HepG2 (cell line): ENCODE measurements around the gene OR1I1. TPM values are rescaled to one million over a fixed set of nuclear protein-coding genes. Genes with fewer than 3 reads are reported as not detected.

Experiments
- ATAC-seq: fragments of 200-7000 bp; cut with Tn5 transposase; 3 replicates; pipeline ENCODE4 v1.9.1; 2020; ENCODE audit warnings: mild to moderate bottlenecking, moderate library complexity
- BruUV-seq: library from RNA; stranded (reverse); fragments of 400-500 nt; replicated peaks from 2 replicates; lab custom pipeline; 2021; lab: Mats Ljungman, UMichigan
- CTCF ChIA-PET: fragments of 300-600 bp; formaldehyde crosslinking; extraction: SDS; loops from one replicate; lab custom pipeline; 2021; ENCODE audit warnings: low total read pairs, inconsistent platforms, low intra/inter-chr PET ratio; lab: Yijun Ruan, JAX
- POLR2A ChIA-PET: fragments of 350-600 bp; sonication (Branson Sonifier 250); formaldehyde crosslinking; loops from one replicate; lab custom pipeline; 2020; ENCODE audit warnings: antibody characterized with exemption, inconsistent platforms; lab: Yijun Ruan, JAX
- DNase-seq: peaks from one replicate; pipeline ENCODE4 v3.0.0-alpha.2; 2015; ENCODE audit warnings: low spot score
- FAIRE-seq: peaks from 3 replicates; lab custom pipeline; 2011; peaks lifted over from hg19 to GRCh38; lab: Jason Lieb, UNC
- H2AFZ ChIP-seq: one replicate; pipeline ENCODE4 v1.6.1; 2011; ENCODE audit warnings: low read length, inconsistent platforms
- H3K27ac ChIP-seq: fragments of 300-600 bp; 3 replicates; pipeline ENCODE4 v1.8.0; 2011; ENCODE audit warnings: mixed run types, mild to moderate bottlenecking, mixed read lengths, low read length, inconsistent platforms; ENCODE audit not compliant: insufficient read depth; ENCODE audit errors: extremely low read length
- H3K27me3 ChIP-seq, 2 experiments: fragments of 200-600 bp in 1 of 2; 2 replicates in 1 of 2; 3 replicates in 1 of 2; pipeline versions ENCODE4 v1.6.0 to v1.8.0; 2011; ENCODE audit warnings: low read length in 2 of 2, mild to moderate bottlenecking in 2 of 2, moderate library complexity in 2 of 2, inconsistent platforms in 1 of 2; ENCODE audit not compliant: insufficient read depth in 2 of 2, control insufficient read depth in 1 of 2
- H3K36me3 ChIP-seq, 2 experiments: fragments of 200-600 bp in 1 of 2; replicated peaks in 1 of 2; 2 replicates in 1 of 2; 3 replicates in 1 of 2; pipeline versions ENCODE4 v1.5.1 to v1.8.0; 2011; ENCODE audit warnings: low read length in 2 of 2, inconsistent platforms in 1 of 2; ENCODE audit not compliant: insufficient read depth in 2 of 2, control insufficient read depth in 1 of 2
- H3K4me1 ChIP-seq: 2 replicates; pipeline ENCODE4 v1.5.1; 2012; ENCODE audit warnings: low read length, inconsistent platforms; ENCODE audit not compliant: insufficient read depth
- H3K4me2 ChIP-seq: 2 replicates; pipeline ENCODE4 v1.6.0; 2011; ENCODE audit warnings: low read depth, low read length, inconsistent platforms
- H3K4me3 ChIP-seq, 3 experiments: fragments of 200-600 bp in 1 of 3; sonication (generic), shearing (Covaris generic) in 1 of 3; replicated peaks in 1 of 3; 2 replicates each; pipeline ENCODE4 v1.5.1; 2011 to 2016; ENCODE audit warnings: low read length in 3 of 3, inconsistent platforms in 2 of 3, low read depth in 2 of 3, mild to moderate bottlenecking in 2 of 3, control low read depth in 1 of 3, mixed read lengths in 1 of 3; ENCODE audit not compliant: insufficient read depth in 1 of 3
- H3K79me2 ChIP-seq: one replicate; pipeline ENCODE4 v1.6.1; 2011; ENCODE audit warnings: low read length, inconsistent platforms; ENCODE audit not compliant: insufficient read depth
- H3K9ac ChIP-seq: 2 replicates; pipeline ENCODE4 v1.6.0; 2011; ENCODE audit warnings: mild to moderate bottlenecking, low read depth, low read length, inconsistent platforms; ENCODE audit not compliant: insufficient read depth
- H3K9me3 ChIP-seq: 2 replicates; pipeline ENCODE4 v1.5.1; 2012; ENCODE audit warnings: mild to moderate bottlenecking, low read length
- H4K20me1 ChIP-seq: 2 replicates; pipeline ENCODE4 v1.6.0; 2011; ENCODE audit warnings: inconsistent platforms, mild to moderate bottlenecking, low read length, moderate library complexity; ENCODE audit not compliant: insufficient read depth
- EZH2 ChIP-seq: conservative IDR thresholded peaks from 2 replicates; pipeline ENCODE4 v1.6.1; 2012; ENCODE audit warnings: mild to moderate bottlenecking, low read depth, low read length, moderate library complexity
- GATAD2A ChIP-seq: IDR thresholded peaks from 2 replicates; pipeline ENCODE4 v1.6.1; 2016
- MAFG ChIP-seq: sonication (generic); formaldehyde crosslinking; IDR thresholded peaks from 2 replicates; pipeline ENCODE4 v1.5.1; 2020; ENCODE audit warnings: mild to moderate bottlenecking, missing genetic modification reagents
- SATB2 ChIP-seq: sonication (generic); formaldehyde crosslinking; IDR thresholded peaks from 2 replicates; pipeline ENCODE4 v1.5.0; 2020; ENCODE audit warnings: missing genetic modification reagents
- SIX1 ChIP-seq: sonication (generic); formaldehyde crosslinking; IDR thresholded peaks from 2 replicates; pipeline ENCODE4 v1.4.0; 2020; ENCODE audit warnings: missing genetic modification reagents, borderline replicate concordance
- ZNF12 ChIP-seq: sonication (generic); formaldehyde crosslinking; IDR thresholded peaks from 2 replicates; pipeline ENCODE4 v1.5.0; 2020; ENCODE audit warnings: missing genetic modification reagents
- ZNF773 ChIP-seq: sonication (generic); formaldehyde crosslinking; IDR thresholded peaks from 2 replicates; pipeline ENCODE4 v1.4.0; 2020; ENCODE audit warnings: missing genetic modification reagents, borderline replicate concordance
- WGBS: methylation state at CpG from one replicate; pipeline ENCODE4 v1.1.6; 2017; ENCODE audit warnings: low lambda C conversion rate; 5-methylcytosine and 5-hydroxymethylcytosine counted together
- in situ Hi-C: cut with HindIII; loops from 2 replicates; pipeline ENCODE4 v1.10.0; 2017; ENCODE audit warnings: low pct_unique_long_range_greater_than_20kb; ENCODE audit not compliant: extremely low pct_ligation_motif_present
- intact Hi-C: fragments of 100-400 bp; cut with micrococcal nuclease; formaldehyde crosslinking; loops from one replicate; pipeline ENCODE4 v1.10.0; 2022; ENCODE audit not compliant: unreplicated experiment
- polyA plus RNA-seq, 8 experiments: library from polyadenylated mRNA; depleted of rRNA in 3 of 8; stranded (reverse) in 7 of 8; unstranded in 1 of 8; fragments of >200 nt; fragmentation: Illumina TruSeq in 4 of 8; extraction: Trizol in 4 of 8; gene quantifications; 2 replicates each; pipeline versions ENCODE4 v1.2.1 to v1.2.3, GENCODE V29; 2011 to 2016; ENCODE audit warnings: low read depth in 4 of 8, missing spikeins in 1 of 8, mixed read lengths in 1 of 8; ENCODE audit not compliant: insufficient read depth in 1 of 8
- total RNA-seq, 5 experiments: library from RNA; depleted of rRNA; stranded (reverse); fragments of >200 nt; fragmentation: Illumina TruSeq; extraction: Trizol; gene quantifications; 2 replicates each; pipeline ENCODE4 v1.2.3, GENCODE V29; 2016; ENCODE audit warnings: low read depth in 1 of 5
- TF ChIP-seq, protein P1 (sequence below): sonication (generic); formaldehyde crosslinking; IDR thresholded peaks from 2 replicates; pipeline ENCODE4 v1.4.0; 2020; ENCODE audit warnings: missing genetic modification reagents, borderline replicate concordance
- TF ChIP-seq, protein P2 (sequence below): sonication (generic); formaldehyde crosslinking; IDR thresholded peaks from 2 replicates; pipeline ENCODE4 v1.4.0; 2020; ENCODE audit warnings: missing genetic modification reagents

The OR1I1 gene
- total and polyA plus RNA-seq, 2 of the 13 experiments (the other 11 are each of a cell fraction or from before 2014, with no cell fraction given): not detected

DNA sequence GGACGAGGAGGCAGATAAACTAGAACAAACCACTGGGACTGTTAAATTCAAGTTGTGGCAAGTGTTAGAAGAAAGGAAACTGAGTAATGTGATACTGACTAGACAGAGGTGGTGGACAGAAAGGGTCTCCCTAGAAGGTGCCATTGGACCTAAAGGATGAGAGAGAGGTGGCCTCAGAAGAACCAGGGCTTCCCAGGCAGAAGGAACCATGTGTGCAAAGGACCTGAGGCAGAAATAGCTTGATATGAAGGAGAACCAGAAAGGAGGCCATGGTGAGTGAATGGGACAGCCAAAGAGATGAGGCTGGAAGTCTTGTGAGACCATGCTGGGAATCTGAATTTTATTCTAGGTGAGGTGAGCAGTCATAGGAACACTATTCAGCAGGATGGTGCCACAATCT, 22.4 kb downstream of the OR1I1 start:
- H3K4me2 ChIP-seq: no peak overlapping the region
- no peaks in the 10 kb centered on the region for H3K36me3 ChIP-seq
- WGBS: 0% methylated on average over 1 of the region's 1 CpG
- intact Hi-C loops: no loop called here
- no peak for TF ChIP-seq ZNF12
- TF ChIP-seq SATB2: no peak
- TF ChIP-seq, protein P1, sequence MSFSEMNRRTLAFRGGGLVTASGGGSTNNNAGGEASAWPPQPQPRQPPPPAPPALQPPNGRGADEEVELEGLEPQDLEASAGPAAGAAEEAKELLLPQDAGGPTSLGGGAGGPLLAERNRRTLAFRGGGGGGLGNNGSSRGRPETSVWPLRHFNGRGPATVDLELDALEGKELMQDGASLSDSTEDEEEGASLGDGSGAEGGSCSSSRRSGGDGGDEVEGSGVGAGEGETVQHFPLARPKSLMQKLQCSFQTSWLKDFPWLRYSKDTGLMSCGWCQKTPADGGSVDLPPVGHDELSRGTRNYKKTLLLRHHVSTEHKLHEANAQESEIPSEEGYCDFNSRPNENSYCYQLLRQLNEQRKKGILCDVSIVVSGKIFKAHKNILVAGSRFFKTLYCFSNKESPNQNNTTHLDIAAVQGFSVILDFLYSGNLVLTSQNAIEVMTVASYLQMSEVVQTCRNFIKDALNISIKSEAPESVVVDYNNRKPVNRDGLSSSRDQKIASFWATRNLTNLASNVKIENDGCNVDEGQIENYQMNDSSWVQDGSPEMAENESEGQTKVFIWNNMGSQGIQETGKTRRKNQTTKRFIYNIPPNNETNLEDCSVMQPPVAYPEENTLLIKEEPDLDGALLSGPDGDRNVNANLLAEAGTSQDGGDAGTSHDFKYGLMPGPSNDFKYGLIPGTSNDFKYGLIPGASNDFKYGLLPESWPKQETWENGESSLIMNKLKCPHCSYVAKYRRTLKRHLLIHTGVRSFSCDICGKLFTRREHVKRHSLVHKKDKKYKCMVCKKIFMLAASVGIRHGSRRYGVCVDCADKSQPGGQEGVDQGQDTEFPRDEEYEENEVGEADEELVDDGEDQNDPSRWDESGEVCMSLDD (CRISPR knock-in tag): no peak
- no peak for TF ChIP-seq SIX1 (CRISPR knock-in tag)
- TF ChIP-seq GATAD2A (CRISPR knock-in tag): no peak
- no TSS peak for BruUV-seq
- ChIA-PET POLR2A (no interaction called here), CTCF (no interaction called here)
- H3K4me3 ChIP-seq: no peak overlapping the region
- H4K20me1 ChIP-seq: no peaks in the 10 kb centered on the region
- H3K27ac ChIP-seq: no peak overlapping the region
- H2AFZ ChIP-seq: no peak overlapping the region
- in situ Hi-C loops: no loop called here
- H3K27me3 ChIP-seq: no peaks in the 10 kb centered on the region
- ATAC-seq (no peak), DNase-seq (no peak), FAIRE-seq (no peak)
- peaks cover 7% of the 10 kb centered on the region for H3K79me2 ChIP-seq
- no peak overlapping the region for H3K9ac ChIP-seq
- peaks cover 5% of the 10 kb centered on the region; the same call in 1 of the 2 replicates for H3K9me3 ChIP-seq
- H3K4me1 ChIP-seq: peaks cover 18% of the 10 kb centered on the region

DNA sequence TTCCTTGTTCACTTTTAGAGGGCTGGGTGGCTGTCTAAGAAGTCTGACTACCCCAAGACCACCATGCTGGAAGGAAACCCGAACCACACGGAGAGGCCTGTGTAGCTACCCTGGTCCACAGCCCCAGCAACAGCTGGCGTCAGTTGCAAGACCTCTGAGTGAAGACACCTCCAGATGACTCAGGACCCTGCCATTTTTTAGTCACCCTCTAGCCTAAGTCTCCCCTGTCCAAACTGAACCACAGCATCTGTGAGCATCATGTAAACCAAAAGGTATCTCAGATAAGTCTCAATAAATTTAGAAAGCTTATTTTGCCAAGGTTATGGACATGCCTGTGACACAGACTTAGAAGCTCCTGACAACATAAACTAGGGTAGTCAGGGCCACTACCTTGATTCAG, 23.0 kb downstream of the OR1I1 start:
- no peak overlapping the region for H3K27ac ChIP-seq
- no peak overlapping the region for H3K4me3 ChIP-seq
- ATAC-seq: no peak
- H3K9me3 ChIP-seq: peaks cover 5% of the 10 kb centered on the region; the same call in 1 of the 2 replicates
- CTCF ChIA-PET: no interaction called here
- BruUV-seq: no TSS peak
- in situ Hi-C loops (no loop called here), intact Hi-C loops (no loop called here)
- FAIRE-seq: no peak
- WGBS: 50% methylated on average over 2 of the region's 3 CpGs
- H3K36me3 ChIP-seq: 0 out of 5 replicates have a peak, but pooled peaks cover 0 to under 1% of the 10 kb centered on the region in 2 experiments
- TF ChIP-seq MAFG (CRISPR knock-in tag) (no peak), ZNF773 (CRISPR knock-in tag) (no peak), EZH2 (no peak)
- TF ChIP-seq, protein P2, sequence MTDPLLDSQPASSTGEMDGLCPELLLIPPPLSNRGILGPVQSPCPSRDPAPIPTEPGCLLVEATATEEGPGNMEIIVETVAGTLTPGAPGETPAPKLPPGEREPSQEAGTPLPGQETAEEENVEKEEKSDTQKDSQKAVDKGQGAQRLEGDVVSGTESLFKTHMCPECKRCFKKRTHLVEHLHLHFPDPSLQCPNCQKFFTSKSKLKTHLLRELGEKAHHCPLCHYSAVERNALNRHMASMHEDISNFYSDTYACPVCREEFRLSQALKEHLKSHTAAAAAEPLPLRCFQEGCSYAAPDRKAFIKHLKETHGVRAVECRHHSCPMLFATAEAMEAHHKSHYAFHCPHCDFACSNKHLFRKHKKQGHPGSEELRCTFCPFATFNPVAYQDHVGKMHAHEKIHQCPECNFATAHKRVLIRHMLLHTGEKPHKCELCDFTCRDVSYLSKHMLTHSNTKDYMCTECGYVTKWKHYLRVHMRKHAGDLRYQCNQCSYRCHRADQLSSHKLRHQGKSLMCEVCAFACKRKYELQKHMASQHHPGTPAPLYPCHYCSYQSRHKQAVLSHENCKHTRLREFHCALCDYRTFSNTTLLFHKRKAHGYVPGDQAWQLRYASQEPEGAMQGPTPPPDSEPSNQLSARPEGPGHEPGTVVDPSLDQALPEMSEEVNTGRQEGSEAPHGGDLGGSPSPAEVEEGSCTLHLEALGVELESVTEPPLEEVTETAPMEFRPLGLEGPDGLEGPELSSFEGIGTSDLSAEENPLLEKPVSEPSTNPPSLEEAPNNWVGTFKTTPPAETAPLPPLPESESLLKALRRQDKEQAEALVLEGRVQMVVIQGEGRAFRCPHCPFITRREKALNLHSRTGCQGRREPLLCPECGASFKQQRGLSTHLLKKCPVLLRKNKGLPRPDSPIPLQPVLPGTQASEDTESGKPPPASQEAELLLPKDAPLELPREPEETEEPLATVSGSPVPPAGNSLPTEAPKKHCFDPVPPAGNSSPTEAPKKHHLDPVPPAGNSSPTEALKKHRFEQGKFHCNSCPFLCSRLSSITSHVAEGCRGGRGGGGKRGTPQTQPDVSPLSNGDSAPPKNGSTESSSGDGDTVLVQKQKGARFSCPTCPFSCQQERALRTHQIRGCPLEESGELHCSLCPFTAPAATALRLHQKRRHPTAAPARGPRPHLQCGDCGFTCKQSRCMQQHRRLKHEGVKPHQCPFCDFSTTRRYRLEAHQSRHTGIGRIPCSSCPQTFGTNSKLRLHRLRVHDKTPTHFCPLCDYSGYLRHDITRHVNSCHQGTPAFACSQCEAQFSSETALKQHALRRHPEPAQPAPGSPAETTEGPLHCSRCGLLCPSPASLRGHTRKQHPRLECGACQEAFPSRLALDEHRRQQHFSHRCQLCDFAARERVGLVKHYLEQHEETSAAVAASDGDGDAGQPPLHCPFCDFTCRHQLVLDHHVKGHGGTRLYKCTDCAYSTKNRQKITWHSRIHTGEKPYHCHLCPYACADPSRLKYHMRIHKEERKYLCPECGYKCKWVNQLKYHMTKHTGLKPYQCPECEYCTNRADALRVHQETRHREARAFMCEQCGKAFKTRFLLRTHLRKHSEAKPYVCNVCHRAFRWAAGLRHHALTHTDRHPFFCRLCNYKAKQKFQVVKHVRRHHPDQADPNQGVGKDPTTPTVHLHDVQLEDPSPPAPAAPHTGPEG (CRISPR knock-in tag): no peak
- H3K79me2 ChIP-seq: peaks cover 7% of the 10 kb centered on the region
- no peaks in the 10 kb centered on the region for H3K27me3 ChIP-seq
- H3K9ac ChIP-seq: no peak overlapping the region
- POLR2A ChIA-PET: no interaction called here
- no peak overlapping the region for H3K4me2 ChIP-seq
- peaks cover 18% of the 10 kb centered on the region for H3K4me1 ChIP-seq
- H4K20me1 ChIP-seq: no peaks in the 10 kb centered on the region
- DNase-seq: no peak
- no peak overlapping the region for H2AFZ ChIP-seq
